ENCODE measurements around the gene EGLN3. TPM values are rescaled to one million over a fixed set of nuclear protein-coding genes. Genes with fewer than 3 reads are reported as not detected.

Gene EGLN3
- total RNA-seq, 1 experiment from 2014 or later = 23.6 TPM

DNA sequence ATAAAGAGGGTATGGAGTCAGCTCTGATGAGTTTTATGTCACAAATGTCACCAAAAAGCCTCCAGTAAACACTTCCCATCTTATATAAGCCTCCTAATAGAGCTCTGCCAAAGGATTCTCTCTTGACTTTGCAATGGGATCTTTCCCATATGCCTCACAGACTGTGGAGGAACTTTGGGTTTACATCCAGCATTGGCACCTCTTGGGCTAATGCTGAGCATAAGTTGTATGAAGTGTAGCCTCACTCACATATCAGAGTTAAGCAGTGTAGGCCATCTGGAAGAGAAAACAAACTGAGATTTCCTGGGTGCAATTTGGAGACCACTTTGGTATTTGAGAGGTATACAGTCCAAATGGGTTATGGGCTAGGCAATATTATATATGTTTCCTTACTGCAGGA, 24.9 kb downstream of the EGLN3 start:
- TF ChIP-seq, protein P1, sequence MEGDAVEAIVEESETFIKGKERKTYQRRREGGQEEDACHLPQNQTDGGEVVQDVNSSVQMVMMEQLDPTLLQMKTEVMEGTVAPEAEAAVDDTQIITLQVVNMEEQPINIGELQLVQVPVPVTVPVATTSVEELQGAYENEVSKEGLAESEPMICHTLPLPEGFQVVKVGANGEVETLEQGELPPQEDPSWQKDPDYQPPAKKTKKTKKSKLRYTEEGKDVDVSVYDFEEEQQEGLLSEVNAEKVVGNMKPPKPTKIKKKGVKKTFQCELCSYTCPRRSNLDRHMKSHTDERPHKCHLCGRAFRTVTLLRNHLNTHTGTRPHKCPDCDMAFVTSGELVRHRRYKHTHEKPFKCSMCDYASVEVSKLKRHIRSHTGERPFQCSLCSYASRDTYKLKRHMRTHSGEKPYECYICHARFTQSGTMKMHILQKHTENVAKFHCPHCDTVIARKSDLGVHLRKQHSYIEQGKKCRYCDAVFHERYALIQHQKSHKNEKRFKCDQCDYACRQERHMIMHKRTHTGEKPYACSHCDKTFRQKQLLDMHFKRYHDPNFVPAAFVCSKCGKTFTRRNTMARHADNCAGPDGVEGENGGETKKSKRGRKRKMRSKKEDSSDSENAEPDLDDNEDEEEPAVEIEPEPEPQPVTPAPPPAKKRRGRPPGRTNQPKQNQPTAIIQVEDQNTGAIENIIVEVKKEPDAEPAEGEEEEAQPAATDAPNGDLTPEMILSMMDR (conservative IDR thresholded peaks at IDR 0.05) = no peak
- TF ChIP-seq EZH2 (IDR thresholded peaks at IDR 0.05; ENCODE audit: low read depth) = no peak
- no peaks in the 10 kb centered on the region for H3K9me3 ChIP-seq (ENCODE audit: insufficient read depth, low read depth)
- 0 out of 2 replicates have a peak, but pooled peaks cover 3% of the 10 kb centered on the region for H3K79me2 ChIP-seq (ENCODE audit: low read depth)
- no peak overlapping the region for H3K4me3 ChIP-seq
- no peak overlapping the region for H3K27ac ChIP-seq
- POLR2A ChIA-PET (ENCODE audit: unreplicated experiment) = no interaction called here
- peaks cover 3% of the 10 kb centered on the region for H3K4me1 ChIP-seq (replicated peaks; ENCODE audit: insufficient read depth)
- H4K20me1 ChIP-seq (ENCODE audit: insufficient read depth) = no peaks in the 10 kb centered on the region
- H3F3A ChIP-seq (ENCODE audit: insufficient read depth, low read depth) = peaks cover under 1% of the 10 kb centered on the region; the same call in 1 of the 2 replicates
- CTCF ChIA-PET = no interaction called here
- intact Hi-C loops (cut with micrococcal nuclease; ENCODE audit: unreplicated experiment) = no loop called here
- H3K36me3 ChIP-seq (ENCODE audit: low read depth) = peaks cover 8% of the 10 kb centered on the region; the same call in 1 of the 2 replicates
- no peaks in the 10 kb centered on the region for H3K27me3 ChIP-seq (ENCODE audit: insufficient read depth, low read depth)
- no peaks in the 10 kb centered on the region for H3K9me2 ChIP-seq (ENCODE audit: insufficient read depth)
- H2AFZ ChIP-seq = no peak overlapping the region
- no peak for DNase-seq
- no TSS peak for BruUV-seq (replicated peaks)
- no peak overlapping the region for H3K4me2 ChIP-seq

DNA sequence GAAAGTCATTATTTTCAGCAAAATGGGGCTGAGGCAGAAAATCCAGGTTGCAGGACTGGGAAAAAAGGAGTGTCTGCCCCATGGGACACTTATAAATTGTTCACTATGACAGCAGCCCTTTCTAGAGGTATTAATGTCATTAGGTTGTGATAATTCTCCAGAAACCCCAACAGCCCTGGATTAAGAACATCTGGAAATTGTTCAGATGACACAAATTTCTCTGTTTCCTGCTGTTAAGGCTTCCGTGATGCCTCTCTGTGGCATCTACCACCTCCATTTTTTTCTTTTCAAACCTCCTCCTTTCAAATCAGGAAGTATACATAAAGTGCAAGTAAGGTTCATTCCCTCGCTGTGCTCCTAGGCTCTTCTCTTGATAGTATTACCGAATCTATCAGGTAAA, 25.6 kb downstream of the EGLN3 start:
- ChIA-PET POLR2A (ENCODE audit: unreplicated experiment) (no interaction called here), CTCF (no interaction called here)
- intact Hi-C loops (cut with micrococcal nuclease; ENCODE audit: unreplicated experiment) = no loop called here

DNA sequence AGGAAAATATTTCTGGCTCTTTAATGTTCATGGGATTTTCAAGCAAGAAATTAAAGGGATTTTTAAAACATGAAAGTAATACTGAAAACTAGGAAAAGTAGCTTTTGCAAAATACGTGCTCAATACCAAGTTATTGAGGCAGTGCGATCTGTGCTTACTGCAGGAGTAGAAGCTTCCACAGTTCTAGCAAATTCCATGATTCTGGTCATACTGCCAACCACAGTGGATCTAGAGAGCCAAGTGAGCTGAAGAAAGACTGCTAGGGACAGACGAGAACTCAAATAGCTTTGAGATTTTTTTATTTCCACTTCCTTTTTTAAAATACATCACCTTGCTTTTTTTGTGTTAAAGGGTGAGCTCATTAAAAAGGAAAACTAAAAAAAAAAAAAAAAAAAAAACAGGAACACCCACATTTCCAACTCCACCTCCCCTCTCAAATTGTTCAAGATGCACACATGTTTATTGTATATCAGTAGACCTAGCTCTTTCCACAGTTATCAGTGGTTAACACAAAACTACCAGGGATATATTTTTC, 26.2 kb downstream of the EGLN3 start:
- Histone ChIP-seq H3K4me3 (no peak overlapping the region), H3K4me2 (no peak overlapping the region), H3F3A (ENCODE audit: insufficient read depth, low read depth) (no peaks in the 10 kb centered on the region), H3K36me3 (ENCODE audit: low read depth) (peaks cover 3% of the 10 kb centered on the region; the same call in 1 of the 2 replicates), H2AFZ (no peak overlapping the region), H3K27me3 (ENCODE audit: insufficient read depth, low read depth) (no peaks in the 10 kb centered on the region), H3K9me2 (ENCODE audit: insufficient read depth) (no peaks in the 10 kb centered on the region), H3K27ac (no peak overlapping the region), H3K4me1 (replicated peaks; ENCODE audit: insufficient read depth) (no peaks in the 10 kb centered on the region), H3K9me3 (ENCODE audit: insufficient read depth, low read depth) (no peaks in the 10 kb centered on the region), H4K20me1 (ENCODE audit: insufficient read depth) (no peaks in the 10 kb centered on the region), H3K79me2 (ENCODE audit: low read depth) (no peaks in the 10 kb centered on the region)
- no peak for DNase-seq
- ChIA-PET POLR2A (ENCODE audit: unreplicated experiment) (no interaction called here), CTCF (interaction anchor here (0.6 kb wide), 1 partner anchor 311 kb away, joined by 4 read pairs; no protein-coding TSS in a partner anchor)
- TF ChIP-seq, protein P1 (conservative IDR thresholded peaks at IDR 0.05) = no peak
- no peak for TF ChIP-seq EZH2 (IDR thresholded peaks at IDR 0.05; ENCODE audit: low read depth)
- intact Hi-C loops (cut with micrococcal nuclease; ENCODE audit: unreplicated experiment) = no loop called here
- BruUV-seq (replicated peaks) = no TSS peak

More for the DNA sequence above, 25.6 kb downstream of the EGLN3 start:
- Histone ChIP-seq H3K9me2 (ENCODE audit: insufficient read depth) (no peaks in the 10 kb centered on the region), H3K4me3 (no peak overlapping the region), H3K4me1 (replicated peaks; ENCODE audit: insufficient read depth) (no peaks in the 10 kb centered on the region), H3F3A (ENCODE audit: insufficient read depth, low read depth) (no peaks in the 10 kb centered on the region), H3K79me2 (ENCODE audit: low read depth) (no peaks in the 10 kb centered on the region), H3K27ac (no peak overlapping the region), H3K9me3 (ENCODE audit: insufficient read depth, low read depth) (no peaks in the 10 kb centered on the region), H3K36me3 (ENCODE audit: low read depth) (peaks cover 6% of the 10 kb centered on the region; the same call in 1 of the 2 replicates), H4K20me1 (ENCODE audit: insufficient read depth) (no peaks in the 10 kb centered on the region), H3K27me3 (ENCODE audit: insufficient read depth, low read depth) (no peaks in the 10 kb centered on the region), H2AFZ (no peak overlapping the region), H3K4me2 (no peak overlapping the region)
- BruUV-seq (replicated peaks) = TSS peak; percentile 15
- DNase-seq = no peak
- TF ChIP-seq EZH2 (IDR thresholded peaks at IDR 0.05; ENCODE audit: low read depth) = no peak
- TF ChIP-seq, protein P1 (conservative IDR thresholded peaks at IDR 0.05) = no peak

Data from PC-9 (cell line).